ENCODE data around the gene POU4F1.

Gene POU4F1

DNA sequence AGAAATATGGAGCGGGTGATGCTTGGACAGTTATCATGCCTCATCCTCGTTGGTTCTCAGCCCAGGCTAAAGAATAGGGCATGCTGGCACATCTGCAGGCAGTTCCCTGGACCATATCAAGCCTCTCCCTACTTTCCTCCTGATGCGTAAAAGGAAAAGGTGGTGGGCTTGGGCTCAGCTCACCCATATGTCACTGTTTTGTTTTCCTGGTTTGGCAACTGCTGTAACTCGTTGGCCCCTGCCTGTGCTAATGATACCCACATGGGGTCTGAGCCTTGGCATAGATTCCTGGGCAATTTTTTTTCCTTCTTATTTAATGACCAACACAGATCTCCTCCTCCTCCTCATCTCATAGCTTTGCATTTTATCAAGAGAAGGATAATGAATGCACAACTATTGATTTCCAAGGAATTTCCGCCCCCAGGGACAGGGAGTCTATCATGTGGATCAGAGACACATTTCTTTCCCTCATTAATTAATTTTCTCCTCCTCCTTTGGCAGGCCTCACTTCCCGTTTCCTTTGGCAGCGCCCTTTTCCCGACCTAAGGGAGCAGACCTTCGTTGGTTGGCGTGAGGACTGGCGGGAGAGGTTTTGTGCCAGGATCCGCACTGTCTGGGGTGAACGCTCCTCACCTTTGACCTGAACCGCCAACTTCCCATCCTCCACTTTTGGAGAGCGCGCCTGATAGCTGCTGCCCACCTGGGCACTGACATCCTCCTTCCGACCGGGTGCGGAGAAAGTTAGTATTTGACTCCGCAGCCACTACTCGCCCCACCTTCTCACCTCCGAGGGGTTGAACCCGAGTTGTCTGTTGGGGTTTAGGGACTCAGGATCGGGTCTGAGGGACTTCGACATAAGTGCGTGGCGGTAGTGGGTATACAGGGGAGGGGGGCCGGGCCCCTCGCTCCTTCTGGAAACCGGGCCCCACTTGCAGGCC is 3.4 kb upstream of the POU4F1 start:
- DNase-seq, result no peak

- peak; percentile 59 for DNase-seq
Observed at GRCh38 chr13:78604782-78605611, 1.6 kb upstream of the POU4F1 start.

DNA sequence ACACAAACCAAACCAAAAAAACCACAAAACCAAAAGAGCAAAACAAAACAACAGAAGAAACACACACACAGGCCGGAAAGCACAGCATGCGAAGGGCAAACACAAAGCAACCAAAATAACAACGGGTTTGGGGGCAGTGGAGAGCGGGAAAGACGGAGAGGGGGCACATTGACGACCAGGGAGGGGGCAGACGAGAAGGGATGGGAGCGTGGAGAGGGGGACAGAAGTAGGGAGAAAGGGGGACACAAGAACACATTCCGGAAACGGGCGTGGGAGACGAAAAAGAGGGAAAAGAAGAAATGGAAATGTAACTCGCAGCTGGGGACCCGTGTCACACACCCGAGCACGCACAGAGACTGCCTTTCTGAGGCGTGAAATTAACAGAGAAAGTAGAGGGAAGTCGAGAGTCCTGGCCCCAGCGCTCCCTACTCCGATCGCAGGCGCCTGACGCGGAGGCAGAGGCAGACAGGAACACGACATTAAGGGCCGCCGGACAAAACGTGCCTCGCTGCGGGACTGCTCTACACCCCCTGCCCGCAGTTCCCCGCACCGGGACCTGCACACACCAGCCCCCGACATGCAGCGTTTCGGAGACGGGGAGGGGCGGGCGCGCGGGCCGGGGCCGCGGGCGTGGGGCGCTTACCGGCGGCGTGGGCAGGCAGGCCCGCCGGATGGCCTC is 652 bp downstream of the POU4F1 start:
- no peak for DNase-seq

DNA sequence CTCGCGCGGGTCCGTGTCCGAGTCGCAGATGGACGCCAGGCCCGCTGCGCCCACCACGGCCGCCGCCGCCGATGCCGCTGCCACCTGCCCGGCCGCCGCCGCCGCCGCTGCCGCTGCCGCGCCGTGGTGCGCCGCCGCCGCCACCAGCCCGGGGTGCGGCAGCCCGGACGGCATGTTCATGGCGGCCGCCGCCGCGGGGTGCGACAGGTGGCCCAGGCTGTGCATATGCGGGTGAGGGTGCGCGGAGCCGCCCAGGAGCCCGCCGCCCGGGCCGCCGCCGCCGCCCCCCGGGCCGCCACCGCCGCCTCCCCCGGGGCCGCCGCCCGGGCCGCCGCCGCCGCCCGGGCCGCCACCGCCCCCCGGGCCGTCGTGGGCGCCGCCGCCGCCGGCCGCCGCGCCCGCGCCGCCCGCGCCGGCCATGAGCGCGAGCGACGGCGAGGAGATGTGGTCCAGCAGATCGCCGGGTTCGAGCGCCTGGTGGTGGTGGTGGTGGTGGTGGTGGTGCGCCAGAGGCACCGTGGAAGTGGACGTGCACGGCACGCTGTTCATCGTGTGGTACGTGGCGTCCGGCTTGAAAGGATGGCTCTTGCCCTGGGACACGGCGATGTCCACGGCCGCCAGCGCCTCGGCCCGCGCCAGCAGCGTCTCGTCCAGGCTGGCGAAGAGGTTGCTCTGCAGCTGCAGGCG is 1.3 kb downstream of the POU4F1 start:
- no peak for DNase-seq

- no peak for DNase-seq
Observed at GRCh38 chr13:78601124-78601873, 2.1 kb downstream of the POU4F1 start.

GRCh38 chr13:78600280-78600883 is 3.0 kb downstream of the POU4F1 start:
- no peak for DNase-seq

DNA sequence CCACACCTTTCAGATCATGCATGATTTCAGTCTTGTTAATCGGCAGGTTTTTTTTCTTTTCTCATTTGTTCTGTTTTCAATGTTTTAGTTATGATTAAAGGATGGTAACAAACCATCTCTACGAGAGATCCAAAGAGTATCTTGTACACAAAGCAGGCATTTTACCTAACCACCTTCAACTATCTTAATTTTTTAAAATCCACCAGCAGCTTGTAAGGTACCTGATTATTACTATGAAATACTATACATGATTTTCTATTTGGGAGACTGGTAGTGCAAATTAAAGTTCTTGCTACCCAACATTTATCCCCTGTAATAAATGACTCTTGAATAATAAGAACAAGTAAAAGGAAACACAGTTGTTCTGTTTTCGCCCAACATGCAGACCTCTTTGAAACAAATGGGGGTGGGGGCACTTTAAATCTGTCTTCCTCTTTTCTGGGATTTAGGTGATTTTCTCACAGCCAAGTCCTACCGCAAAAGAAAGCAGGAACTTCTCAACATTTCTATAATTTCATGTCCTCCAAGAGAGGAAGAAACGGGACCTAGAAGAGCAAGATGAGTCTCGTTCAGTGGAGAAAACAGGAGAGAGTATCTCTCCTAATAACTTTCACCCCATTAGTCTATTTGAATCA is 3.6 kb downstream of the POU4F1 start:
- DNase-seq, result no peak

GRCh38 chr13:78598966-78599644 is 4.2 kb downstream of the POU4F1 start:
- no peak for DNase-seq

- DNase-seq, result no peak
Observed at GRCh38 chr13:78598116-78598781, 5.1 kb downstream of the POU4F1 start.

- DNase-seq, result no peak
Observed at GRCh38 chr13:78597602-78597932, 5.8 kb downstream of the POU4F1 start.

DNA sequence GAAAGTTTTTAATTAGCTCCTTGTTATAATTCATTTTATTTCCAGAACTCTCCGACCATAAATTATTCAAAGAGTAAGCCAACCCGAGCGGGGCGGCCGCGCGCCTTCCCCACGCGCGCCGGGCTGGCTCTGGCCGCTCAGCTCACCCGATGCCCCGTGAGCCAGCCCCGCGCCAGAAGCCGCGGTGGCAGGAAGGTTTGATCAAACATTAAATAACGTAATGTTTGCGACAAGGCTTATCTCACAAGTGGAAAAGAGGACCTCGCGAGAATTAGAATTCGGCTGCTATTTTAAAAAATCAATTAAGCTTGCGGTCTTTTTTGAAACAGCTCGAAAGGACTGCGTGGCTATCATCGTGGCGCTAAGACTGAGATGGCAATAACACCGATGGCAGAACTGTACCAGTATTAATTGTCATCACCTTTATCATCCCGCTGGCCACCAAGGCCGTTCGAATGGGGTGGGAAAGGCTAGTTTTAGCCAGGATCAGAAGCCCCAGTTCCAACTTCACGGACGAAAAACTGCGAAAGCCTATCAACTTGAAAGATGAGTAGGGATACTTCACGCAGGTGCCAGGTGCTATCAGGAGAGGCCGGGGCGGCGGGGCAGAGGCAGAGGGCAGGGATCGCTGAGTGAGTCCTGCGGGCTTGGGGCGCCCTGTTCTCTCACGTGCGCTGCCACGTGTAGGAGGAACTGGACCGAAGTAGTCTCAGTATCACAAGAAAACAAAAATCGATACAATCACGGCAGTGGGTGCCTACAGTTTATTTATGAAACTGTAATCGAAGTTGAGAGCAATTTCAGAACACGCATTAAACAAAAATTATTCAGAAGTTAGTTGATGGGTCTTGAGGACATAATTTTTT is 6.4 kb downstream of the POU4F1 start:
- no peak for DNase-seq

GRCh38 chr13:78596399-78596735 is 7.0 kb downstream of the POU4F1 start:
- DNase-seq, result no peak

- DNase-seq, result no peak
Observed at GRCh38 chr13:78595495-78596398, 7.6 kb downstream of the POU4F1 start.

DNA sequence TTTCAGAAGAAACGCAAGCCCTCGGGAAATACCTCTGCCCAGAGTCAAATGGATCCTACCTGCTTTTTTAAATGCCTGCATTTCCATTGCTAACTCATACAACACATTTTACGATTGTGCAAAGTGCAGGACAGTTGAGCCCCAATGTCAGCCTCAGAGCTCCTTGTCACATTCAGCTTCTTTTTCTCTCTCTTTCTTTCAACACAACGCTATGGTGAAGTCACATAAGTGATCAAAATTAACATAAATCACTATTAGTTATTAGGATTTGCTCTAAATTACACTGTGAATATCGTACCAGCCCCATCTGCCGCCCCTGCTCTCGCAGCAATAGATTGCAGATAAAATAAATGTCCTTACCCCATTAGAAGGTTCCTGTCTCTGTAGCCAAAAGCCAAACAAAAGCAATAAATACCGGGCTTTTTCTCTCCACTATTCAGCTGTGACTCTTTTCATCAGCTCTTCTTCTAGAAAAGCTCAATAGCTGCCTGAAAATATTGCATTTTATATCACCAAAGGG is 8.8 kb downstream of the POU4F1 start:
- no peak for DNase-seq

- no peak for DNase-seq
Observed at GRCh38 chr13:78593652-78594455, 9.5 kb downstream of the POU4F1 start.

DNA sequence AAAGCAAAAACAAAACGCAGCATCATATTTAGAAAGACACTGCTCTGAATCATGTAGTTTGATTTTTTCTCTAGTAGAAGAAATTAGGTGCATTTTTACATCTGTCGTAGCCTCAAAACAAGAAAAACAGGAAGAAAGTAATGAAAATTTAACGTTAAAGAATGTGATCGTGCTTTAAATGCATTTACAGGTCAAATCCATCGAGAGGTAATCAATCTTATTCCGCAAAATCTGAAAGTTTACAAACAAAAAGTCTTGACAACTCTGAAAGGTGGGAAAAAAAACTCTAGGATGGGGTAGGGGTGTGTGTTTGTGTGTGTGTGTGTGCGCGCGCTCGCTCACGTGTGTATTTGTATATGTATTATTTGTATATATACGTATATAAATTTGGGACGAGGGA is 10.2 kb downstream of the POU4F1 start:
- no peak for DNase-seq

- DNase-seq, result no peak
Observed at GRCh38 chr13:78592584-78592983, 10.8 kb downstream of the POU4F1 start.

Data from DMS153 (cell line).